Measurements from ENCODE around the gene SMYD5. TPM values are rescaled to one million over a fixed set of nuclear protein-coding genes. Genes with fewer than 3 reads are reported as not detected.

SMYD5 gene
- total RNA-seq, 1 experiment from 2014 or later = 28.3 TPM

GRCh38 chr2:73172963-73173362 lies 41.1 kb upstream of the SMYD5 start:
- no peaks in the 10 kb centered on the region for H3K79me2 ChIP-seq (ENCODE audit: low read depth)
- H3K4me1 ChIP-seq (replicated peaks; ENCODE audit: insufficient read depth) = peaks cover 18% of the 10 kb centered on the region
- ChIA-PET CTCF (no interaction called here), POLR2A (ENCODE audit: unreplicated experiment) (no interaction called here)
- H3K27me3 ChIP-seq (ENCODE audit: insufficient read depth, low read depth) = peaks cover 29% of the 10 kb centered on the region
- H3K36me3 ChIP-seq (ENCODE audit: low read depth) = no peaks in the 10 kb centered on the region
- intact Hi-C loops (cut with micrococcal nuclease; ENCODE audit: unreplicated experiment) = no loop called here
- H3K9me3 ChIP-seq (ENCODE audit: insufficient read depth, low read depth) = no peaks in the 10 kb centered on the region
- TF ChIP-seq, protein P1, sequence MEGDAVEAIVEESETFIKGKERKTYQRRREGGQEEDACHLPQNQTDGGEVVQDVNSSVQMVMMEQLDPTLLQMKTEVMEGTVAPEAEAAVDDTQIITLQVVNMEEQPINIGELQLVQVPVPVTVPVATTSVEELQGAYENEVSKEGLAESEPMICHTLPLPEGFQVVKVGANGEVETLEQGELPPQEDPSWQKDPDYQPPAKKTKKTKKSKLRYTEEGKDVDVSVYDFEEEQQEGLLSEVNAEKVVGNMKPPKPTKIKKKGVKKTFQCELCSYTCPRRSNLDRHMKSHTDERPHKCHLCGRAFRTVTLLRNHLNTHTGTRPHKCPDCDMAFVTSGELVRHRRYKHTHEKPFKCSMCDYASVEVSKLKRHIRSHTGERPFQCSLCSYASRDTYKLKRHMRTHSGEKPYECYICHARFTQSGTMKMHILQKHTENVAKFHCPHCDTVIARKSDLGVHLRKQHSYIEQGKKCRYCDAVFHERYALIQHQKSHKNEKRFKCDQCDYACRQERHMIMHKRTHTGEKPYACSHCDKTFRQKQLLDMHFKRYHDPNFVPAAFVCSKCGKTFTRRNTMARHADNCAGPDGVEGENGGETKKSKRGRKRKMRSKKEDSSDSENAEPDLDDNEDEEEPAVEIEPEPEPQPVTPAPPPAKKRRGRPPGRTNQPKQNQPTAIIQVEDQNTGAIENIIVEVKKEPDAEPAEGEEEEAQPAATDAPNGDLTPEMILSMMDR (conservative IDR thresholded peaks at IDR 0.05) = no peak
- no peak for TF ChIP-seq EZH2 (IDR thresholded peaks at IDR 0.05; ENCODE audit: low read depth)
- peaks cover 4% of the 10 kb centered on the region; the same call in 1 of the 2 replicates for H3F3A ChIP-seq (ENCODE audit: insufficient read depth, low read depth)
- BruUV-seq (replicated peaks) = no TSS peak
- no peak overlapping the region for H3K4me3 ChIP-seq
- no peaks in the 10 kb centered on the region for H3K9me2 ChIP-seq (ENCODE audit: insufficient read depth)
- no peak overlapping the region for H3K27ac ChIP-seq
- no peak overlapping the region for H2AFZ ChIP-seq
- H3K4me2 ChIP-seq = no peak overlapping the region
- no peak for DNase-seq
- H4K20me1 ChIP-seq (ENCODE audit: insufficient read depth) = no peaks in the 10 kb centered on the region

GRCh38 chr2:73173781-73174180 lies 40.3 kb upstream of the SMYD5 start:
- ChIA-PET POLR2A (ENCODE audit: unreplicated experiment) (no interaction called here), CTCF (no interaction called here)
- Histone ChIP-seq H3K4me3 (no peak overlapping the region), H3K4me2 (no peak overlapping the region), H3K9me2 (ENCODE audit: insufficient read depth) (no peaks in the 10 kb centered on the region), H3K4me1 (replicated peaks; ENCODE audit: insufficient read depth) (peaks cover 19% of the 10 kb centered on the region), H4K20me1 (ENCODE audit: insufficient read depth) (no peaks in the 10 kb centered on the region), H3K36me3 (ENCODE audit: low read depth) (no peaks in the 10 kb centered on the region), H3K79me2 (ENCODE audit: low read depth) (no peaks in the 10 kb centered on the region), H3K27ac (no peak overlapping the region), H3F3A (ENCODE audit: insufficient read depth, low read depth) (peaks cover 4% of the 10 kb centered on the region; the same call in 1 of the 2 replicates), H3K9me3 (ENCODE audit: insufficient read depth, low read depth) (no peaks in the 10 kb centered on the region), H2AFZ (no peak overlapping the region), H3K27me3 (ENCODE audit: insufficient read depth, low read depth) (peaks cover 29% of the 10 kb centered on the region)
- no peak for DNase-seq
- TF ChIP-seq, protein P1 (conservative IDR thresholded peaks at IDR 0.05) = no peak
- TF ChIP-seq EZH2 (IDR thresholded peaks at IDR 0.05; ENCODE audit: low read depth) = no peak
- intact Hi-C loops (cut with micrococcal nuclease; ENCODE audit: unreplicated experiment) = no loop called here
- no TSS peak for BruUV-seq (replicated peaks)

GRCh38 chr2:73174244-73174643 lies 39.8 kb upstream of the SMYD5 start:
- peaks cover 19% of the 10 kb centered on the region for H3K4me1 ChIP-seq (replicated peaks; ENCODE audit: insufficient read depth)
- no peak overlapping the region for H2AFZ ChIP-seq
- no peaks in the 10 kb centered on the region for H3K9me3 ChIP-seq (ENCODE audit: insufficient read depth, low read depth)
- H3K79me2 ChIP-seq (ENCODE audit: low read depth) = no peaks in the 10 kb centered on the region
- DNase-seq = no peak
- TF ChIP-seq EZH2 (IDR thresholded peaks at IDR 0.05; ENCODE audit: low read depth) = no peak
- TF ChIP-seq, protein P1 (conservative IDR thresholded peaks at IDR 0.05) = no peak
- no peaks in the 10 kb centered on the region for H3K9me2 ChIP-seq (ENCODE audit: insufficient read depth)
- BruUV-seq (replicated peaks) = no TSS peak
- intact Hi-C loops (cut with micrococcal nuclease; ENCODE audit: unreplicated experiment) = no loop called here
- peaks cover 4% of the 10 kb centered on the region; the same call in 1 of the 2 replicates for H3F3A ChIP-seq (ENCODE audit: insufficient read depth, low read depth)
- no peaks in the 10 kb centered on the region for H3K36me3 ChIP-seq (ENCODE audit: low read depth)
- no peak overlapping the region for H3K4me3 ChIP-seq
- H3K27ac ChIP-seq = no peak overlapping the region
- no peaks in the 10 kb centered on the region for H4K20me1 ChIP-seq (ENCODE audit: insufficient read depth)
- H3K4me2 ChIP-seq = no peak overlapping the region
- ChIA-PET POLR2A (ENCODE audit: unreplicated experiment) (no interaction called here), CTCF (interaction anchor here (0.6 kb wide), 1 partner anchor 61 kb away, joined by 3 read pairs; no protein-coding TSS in a partner anchor)
- peaks cover 32% of the 10 kb centered on the region for H3K27me3 ChIP-seq (ENCODE audit: insufficient read depth, low read depth)

All from PC-9 (cell line).